A673 (cell line): ENCODE measurements around the gene TFB2M.

ENCODE experiments used
- EZH2 ChIP-seq: fragments of 200-600 bp; sonication (generic); IDR thresholded peaks from 2 replicates; pipeline ENCODE4 v1.6.1; 2017; ENCODE audit warnings: borderline replicate concordance, low read depth, mild to moderate bottlenecking, mixed read lengths, antibody characterized with exemption, low read length; ENCODE audit not compliant: poor library complexity, severe bottlenecking
- TF ChIP-seq, protein P1 (sequence below): fragments of 300-800, 200-600 bp; sonication (generic); conservative IDR thresholded peaks from 2 replicates; pipeline ENCODE4 v1.5.1; 2017; ENCODE audit warnings: low read depth, mild to moderate bottlenecking, antibody characterized with exemption, low read length, moderate library complexity, mixed read lengths

- TF ChIP-seq, protein P1, sequence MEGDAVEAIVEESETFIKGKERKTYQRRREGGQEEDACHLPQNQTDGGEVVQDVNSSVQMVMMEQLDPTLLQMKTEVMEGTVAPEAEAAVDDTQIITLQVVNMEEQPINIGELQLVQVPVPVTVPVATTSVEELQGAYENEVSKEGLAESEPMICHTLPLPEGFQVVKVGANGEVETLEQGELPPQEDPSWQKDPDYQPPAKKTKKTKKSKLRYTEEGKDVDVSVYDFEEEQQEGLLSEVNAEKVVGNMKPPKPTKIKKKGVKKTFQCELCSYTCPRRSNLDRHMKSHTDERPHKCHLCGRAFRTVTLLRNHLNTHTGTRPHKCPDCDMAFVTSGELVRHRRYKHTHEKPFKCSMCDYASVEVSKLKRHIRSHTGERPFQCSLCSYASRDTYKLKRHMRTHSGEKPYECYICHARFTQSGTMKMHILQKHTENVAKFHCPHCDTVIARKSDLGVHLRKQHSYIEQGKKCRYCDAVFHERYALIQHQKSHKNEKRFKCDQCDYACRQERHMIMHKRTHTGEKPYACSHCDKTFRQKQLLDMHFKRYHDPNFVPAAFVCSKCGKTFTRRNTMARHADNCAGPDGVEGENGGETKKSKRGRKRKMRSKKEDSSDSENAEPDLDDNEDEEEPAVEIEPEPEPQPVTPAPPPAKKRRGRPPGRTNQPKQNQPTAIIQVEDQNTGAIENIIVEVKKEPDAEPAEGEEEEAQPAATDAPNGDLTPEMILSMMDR, result no peak
- TF ChIP-seq EZH2, result no peak
These were observed 11.9 kb downstream of the TFB2M start for GRCh38 chr1:246554201-246554600.
